Neural progenitor cell (in vitro differentiated cells): ENCODE measurements around the gene TRAPPC6A. TPM values are rescaled to one million over a fixed set of nuclear protein-coding genes. Genes with fewer than 3 reads are reported as not detected.

Source experiments
- DNase-seq: peaks from one replicate; pipeline ENCODE4 v3.0.0-alpha.2; 2016; ENCODE audit warnings: low spot score
- H2AFZ ChIP-seq: fragments of 200-600 bp; sonication (generic); replicated peaks from 2 replicates; pipeline ENCODE4 v1.6.1; 2016; ENCODE audit warnings: antibody characterized with exemption
- H3F3A ChIP-seq: fragments of 200-600 bp; sonication (generic); 2 replicates; pipeline ENCODE4 v1.6.1; 2016; ENCODE audit warnings: antibody characterized with exemption, low read depth
- H3K27ac ChIP-seq: fragments of 200-600 bp; sonication (generic); 2 replicates; pipeline ENCODE4 v1.5.1; 2016; ENCODE audit warnings: mild to moderate bottlenecking
- H3K27me3 ChIP-seq: fragments of 200-600 bp; sonication (generic); 2 replicates; pipeline ENCODE4 v1.6.1; 2016; ENCODE audit warnings: mild to moderate bottlenecking, moderate library complexity
- H3K36me3 ChIP-seq: fragments of 200-600 bp; sonication (generic); 2 replicates; pipeline ENCODE4 v1.5.1; 2016
- H3K4me1 ChIP-seq: fragments of 200-600 bp; sonication (generic); 2 replicates; pipeline ENCODE4 v1.6.1; 2016; ENCODE audit warnings: mixed run types
- H3K4me2 ChIP-seq: fragments of 200-600 bp; sonication (generic); 2 replicates; pipeline ENCODE4 v1.6.1; 2016
- H3K4me3 ChIP-seq: fragments of 200-600 bp; sonication (generic); 2 replicates; pipeline ENCODE4 v1.5.1; 2016
- H3K79me2 ChIP-seq: fragments of 200-600 bp; sonication (generic); 2 replicates; pipeline ENCODE4 v1.6.1; 2016; ENCODE audit warnings: low read depth
- H3K9ac ChIP-seq: fragments of 200-600 bp; sonication (generic); 2 replicates; pipeline ENCODE4 v1.6.1; 2016
- H3K9me3 ChIP-seq: fragments of 200-600 bp; sonication (generic); 2 replicates; pipeline ENCODE4 v1.5.1; 2016; ENCODE audit warnings: low read depth
- H4K20me1 ChIP-seq: fragments of 200-600 bp; sonication (generic); 2 replicates; pipeline ENCODE4 v1.6.1; 2016; ENCODE audit warnings: low read depth
- H3K27ac Mint-ChIP-seq: 3 replicates; pipeline ENCODE4 v1.8.0; 2021; ENCODE audit warnings: mixed read lengths
- H3K27me3 Mint-ChIP-seq: 2 replicates; pipeline ENCODE4 v1.8.0; 2022; ENCODE audit warnings: low read depth, mild to moderate bottlenecking, inconsistent platforms, moderate library complexity, mixed read lengths; ENCODE audit not compliant: insufficient read depth
- H3K36me3 Mint-ChIP-seq: 3 replicates; pipeline ENCODE4 v1.8.0; 2021; ENCODE audit warnings: mixed read lengths
- H3K4me1 Mint-ChIP-seq: 3 replicates; pipeline ENCODE4 v1.8.0; 2021; ENCODE audit warnings: mixed read lengths
- H3K4me3 Mint-ChIP-seq: 3 replicates; pipeline ENCODE4 v1.8.0; 2021; ENCODE audit warnings: mild to moderate bottlenecking, moderate library complexity, mixed read lengths
- H3K9me3 Mint-ChIP-seq: 3 replicates; pipeline ENCODE4 v1.8.0; 2020; ENCODE audit warnings: mixed read lengths
- CTCF ChIP-seq: fragments of 200-600 bp; sonication (generic); IDR thresholded peaks from 2 replicates; pipeline ENCODE4 v1.5.1; 2017; ENCODE audit warnings: antibody characterized with exemption, mild to moderate bottlenecking
- EZH2 ChIP-seq: fragments of 200-600 bp; sonication (generic); IDR thresholded peaks from 2 replicates; pipeline ENCODE4 v1.6.1; 2017; ENCODE audit warnings: antibody characterized with exemption, mild to moderate bottlenecking, moderate library complexity
- EZH2phosphoT487 ChIP-seq: fragments of 200-600 bp; sonication (generic); IDR thresholded peaks from 2 replicates; pipeline ENCODE4 v1.6.1; 2017; ENCODE audit warnings: antibody characterized with exemption
- total RNA-seq: library from RNA; depleted of rRNA; stranded (reverse); fragments of >200 nt; gene quantifications from 2 replicates; pipeline ENCODE4 v1.2.3, GENCODE V29; 2015; ENCODE audit warnings: low replicate concordance

The TRAPPC6A gene
- total RNA-seq, 1 donor from 2014 or later: 24.7 TPM

- no peak for DNase-seq
- Histone ChIP-seq H3K4me3 (no peak overlapping the region), H3K4me1 (peaks cover under 1% of the 10 kb centered on the region), H3F3A (no peaks in the 10 kb centered on the region), H3K9ac (no peak overlapping the region), H3K9me3 (no peaks in the 10 kb centered on the region), H3K27me3 (no peaks in the 10 kb centered on the region), H3K79me2 (peaks cover 7% of the 10 kb centered on the region), H3K36me3 (no peaks in the 10 kb centered on the region), H4K20me1 (peaks cover 20% of the 10 kb centered on the region), H2AFZ (no peak overlapping the region), H3K4me2 (no peak overlapping the region), H3K27ac (no peak overlapping the region)
- no peak overlapping the region for H3K4me3 Mint-ChIP-seq
- H3K27me3 Mint-ChIP-seq: peaks cover 2% of the 10 kb centered on the region
- no peak overlapping the region for H3K27ac Mint-ChIP-seq
- no peaks in the 10 kb centered on the region for H3K9me3 Mint-ChIP-seq
- peaks cover 7% of the 10 kb centered on the region for H3K4me1 Mint-ChIP-seq
- peaks cover 7% of the 10 kb centered on the region for H3K36me3 Mint-ChIP-seq
- TF ChIP-seq EZH2: no peak
- TF ChIP-seq EZH2phosphoT487: no peak
- TF ChIP-seq CTCF: no peak
Observed at GRCh38 chr19:45142016-45142725, 35.9 kb downstream of the TRAPPC6A start.

- Mint-ChIP-seq H3K4me3 (no peak overlapping the region), H3K36me3 (peaks cover 7% of the 10 kb centered on the region), H3K9me3 (no peaks in the 10 kb centered on the region), H3K27me3 (peaks cover 5% of the 10 kb centered on the region), H3K4me1 (peaks cover 11% of the 10 kb centered on the region), H3K27ac (no peak overlapping the region)
- peaks cover 9% of the 10 kb centered on the region for H3K4me1 ChIP-seq
- peaks cover 28% of the 10 kb centered on the region for H4K20me1 ChIP-seq
- H3K4me3 ChIP-seq: no peak overlapping the region
- H3K4me2 ChIP-seq: no peak overlapping the region
- no peak overlapping the region for H3K9ac ChIP-seq
- H3F3A ChIP-seq: no peaks in the 10 kb centered on the region
- no peak overlapping the region for H2AFZ ChIP-seq
- no peak for DNase-seq
- H3K79me2 ChIP-seq: peaks cover 12% of the 10 kb centered on the region
- no peak overlapping the region for H3K27ac ChIP-seq
- TF ChIP-seq CTCF: no peak
- no peak for TF ChIP-seq EZH2
- no peak for TF ChIP-seq EZH2phosphoT487
- no peaks in the 10 kb centered on the region for H3K27me3 ChIP-seq
- no peaks in the 10 kb centered on the region for H3K36me3 ChIP-seq
- no peaks in the 10 kb centered on the region for H3K9me3 ChIP-seq
Observed at GRCh38 chr19:45141203-45141900, 36.7 kb downstream of the TRAPPC6A start.

- Histone ChIP-seq H2AFZ (no peak overlapping the region), H3K4me1 (peaks cover 13% of the 10 kb centered on the region), H3K9ac (no peak overlapping the region), H4K20me1 (peaks cover 34% of the 10 kb centered on the region), H3K36me3 (no peaks in the 10 kb centered on the region), H3K4me2 (no peak overlapping the region), H3K79me2 (peaks cover 15% of the 10 kb centered on the region), H3K27ac (no peak overlapping the region), H3F3A (no peaks in the 10 kb centered on the region), H3K27me3 (no peaks in the 10 kb centered on the region), H3K9me3 (no peaks in the 10 kb centered on the region), H3K4me3 (no peak overlapping the region)
- H3K27ac Mint-ChIP-seq: no peak overlapping the region
- no peak overlapping the region for H3K4me3 Mint-ChIP-seq
- no peak for TF ChIP-seq CTCF
- TF ChIP-seq EZH2phosphoT487: no peak
- no peak for TF ChIP-seq EZH2
- H3K36me3 Mint-ChIP-seq: peaks cover 7% of the 10 kb centered on the region
- peaks cover 16% of the 10 kb centered on the region for H3K4me1 Mint-ChIP-seq
- no peak for DNase-seq
- peaks cover 5% of the 10 kb centered on the region for H3K27me3 Mint-ChIP-seq
- no peaks in the 10 kb centered on the region for H3K9me3 Mint-ChIP-seq
Observed at GRCh38 chr19:45140533-45140932, 37.5 kb downstream of the TRAPPC6A start.
